Activated gamma-delta T cell treated with anti-CD3 and anti-CD28 coated beads, Interleukin-2, amount 50 U/mL, for 16 hours (primary cell): ENCODE data around the gene ZP4.

Source experiments
- DNase-seq: peaks from one replicate; pipeline ENCODE4 v3.0.0-alpha.2; 2020; ENCODE audit warnings: low read depth

Gene ZP4

DNA sequence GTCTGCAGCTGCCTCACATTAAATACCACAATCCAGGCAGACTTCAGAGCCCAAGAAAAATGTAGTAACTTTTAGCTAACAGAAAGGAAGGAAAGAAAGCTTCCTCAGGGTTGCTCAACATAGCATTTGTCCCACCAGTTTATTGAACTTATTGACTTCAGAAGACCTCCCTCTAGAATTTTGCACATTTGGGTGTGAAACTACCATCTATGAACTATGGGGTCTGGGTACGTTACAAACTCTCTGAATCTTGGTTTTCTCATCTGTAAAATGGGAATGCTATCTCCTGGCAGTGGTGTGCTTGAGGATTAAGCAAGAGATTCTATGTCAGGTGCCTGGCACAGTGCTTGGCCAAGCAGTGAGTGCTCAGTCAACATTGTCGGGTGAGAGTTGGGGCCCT is at the start of gene ZP4:
Gene ZP4 (minus strand): TSS at position 101 of the 400 bp plus-strand sequence. CDS start 287 bp downstream, outside the sequence.
- DNase-seq, result no peak

DNA sequence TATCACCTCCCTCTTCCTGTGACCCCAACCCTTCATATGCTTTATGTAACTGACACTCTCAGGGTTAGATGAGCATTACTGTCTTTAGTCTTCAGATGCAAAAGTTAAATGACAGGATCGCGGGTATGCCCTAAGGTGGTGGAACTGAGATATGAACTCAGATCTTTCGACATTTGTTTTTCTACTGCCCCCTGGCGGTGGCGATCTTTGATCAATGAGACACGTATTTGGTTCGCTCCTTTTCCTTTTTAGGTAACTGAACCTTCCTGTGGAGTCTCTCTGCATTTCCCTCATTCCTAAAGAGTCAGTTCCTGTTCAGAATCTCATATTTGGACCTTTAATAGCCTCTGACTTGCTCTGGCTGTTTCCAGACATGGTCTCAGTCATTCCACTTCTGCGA is 47.8 kb upstream of the ZP4 start:
- DNase-seq, result no peak

DNA sequence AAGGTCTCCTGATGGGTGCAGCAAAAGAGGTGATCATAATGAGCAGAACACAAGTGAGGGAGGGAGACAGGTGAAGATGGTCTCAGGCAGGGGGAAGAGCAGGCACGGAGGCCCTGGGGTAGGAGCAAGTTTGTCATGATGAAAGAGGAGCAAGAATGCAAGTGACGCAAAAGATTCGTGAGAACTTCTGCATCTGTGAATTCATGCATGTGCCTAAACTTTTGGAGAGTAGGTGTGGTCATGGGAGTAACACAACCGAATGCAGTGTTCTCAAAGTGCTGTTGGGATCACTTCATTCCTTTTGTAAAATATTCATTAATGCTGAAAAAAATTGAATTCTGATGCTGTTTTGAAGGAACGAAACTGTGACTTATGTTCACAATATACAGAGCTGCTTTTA is 47.3 kb upstream of the ZP4 start:
- DNase-seq, result no peak

- no peak for DNase-seq
Measured at GRCh38 chr1:237932816-237933215, 42.1 kb upstream of the ZP4 start.

- no peak for DNase-seq
Measured at GRCh38 chr1:237931581-237931980, 40.9 kb upstream of the ZP4 start.

GRCh38 chr1:237927198-237927597 is 36.5 kb upstream of the ZP4 start:
- DNase-seq, result no peak

GRCh38 chr1:237921306-237921705 is 30.6 kb upstream of the ZP4 start:
- DNase-seq, result no peak

DNA sequence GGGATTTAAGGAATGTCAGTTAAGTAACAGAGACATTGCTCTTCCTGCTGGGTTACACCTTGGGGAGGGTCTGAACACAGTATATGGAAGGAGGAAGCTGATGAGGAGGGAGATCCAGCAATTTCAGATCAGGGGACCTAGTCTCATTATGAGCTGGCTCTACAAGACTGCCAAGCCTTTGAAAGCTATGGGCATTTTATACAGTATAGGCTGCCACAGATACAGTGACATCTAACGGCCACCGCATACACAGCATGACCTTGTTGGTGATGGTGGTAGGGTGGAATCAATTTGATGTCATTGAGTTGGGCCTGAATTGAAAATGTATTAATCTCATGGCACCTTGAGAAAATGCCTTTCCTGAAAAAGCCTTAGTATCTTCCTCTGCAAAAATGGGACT is 22.6 kb upstream of the ZP4 start:
- DNase-seq, result no peak

GRCh38 chr1:237911911-237912310 is 21.2 kb upstream of the ZP4 start:
- DNase-seq, result no peak

DNA sequence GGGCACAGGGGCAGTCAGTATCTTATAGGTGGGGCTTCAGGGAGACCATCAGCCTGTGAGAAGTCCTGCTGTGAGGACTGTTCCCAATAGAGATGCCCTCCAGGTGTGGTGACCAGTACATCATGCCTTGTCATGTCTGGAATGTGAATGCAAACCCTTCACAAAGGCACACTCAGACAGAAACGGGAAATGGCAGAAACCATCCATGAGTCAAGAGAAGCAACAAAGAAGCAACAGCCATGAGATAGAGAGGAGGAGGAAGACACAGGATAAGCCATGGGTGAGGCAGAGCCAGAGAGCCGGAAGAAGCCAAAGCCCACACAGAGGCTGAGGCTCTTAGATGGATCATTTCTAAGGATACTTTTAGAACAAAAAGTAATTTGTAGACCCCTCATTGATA is 20.1 kb upstream of the ZP4 start:
- no peak for DNase-seq

DNA sequence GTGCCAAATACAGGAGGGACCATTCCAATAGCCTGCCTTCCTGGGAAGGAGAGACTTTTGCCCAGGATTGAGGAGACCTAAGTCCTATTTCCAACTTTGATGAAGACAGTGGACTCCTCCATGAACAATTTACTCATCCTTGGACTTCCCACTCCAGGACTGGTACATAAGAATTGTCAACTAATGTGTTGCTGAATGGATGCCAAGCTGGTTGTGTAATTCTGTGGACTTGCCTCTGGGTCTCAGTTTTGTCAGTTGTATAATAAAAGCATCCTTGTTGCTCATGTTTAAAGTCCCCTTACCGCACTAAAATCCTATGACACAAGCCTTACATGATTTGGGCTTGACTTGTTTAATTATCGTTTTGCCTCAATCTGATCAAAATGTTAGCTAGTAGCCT is 13.2 kb upstream of the ZP4 start:
- DNase-seq, result no peak

DNA sequence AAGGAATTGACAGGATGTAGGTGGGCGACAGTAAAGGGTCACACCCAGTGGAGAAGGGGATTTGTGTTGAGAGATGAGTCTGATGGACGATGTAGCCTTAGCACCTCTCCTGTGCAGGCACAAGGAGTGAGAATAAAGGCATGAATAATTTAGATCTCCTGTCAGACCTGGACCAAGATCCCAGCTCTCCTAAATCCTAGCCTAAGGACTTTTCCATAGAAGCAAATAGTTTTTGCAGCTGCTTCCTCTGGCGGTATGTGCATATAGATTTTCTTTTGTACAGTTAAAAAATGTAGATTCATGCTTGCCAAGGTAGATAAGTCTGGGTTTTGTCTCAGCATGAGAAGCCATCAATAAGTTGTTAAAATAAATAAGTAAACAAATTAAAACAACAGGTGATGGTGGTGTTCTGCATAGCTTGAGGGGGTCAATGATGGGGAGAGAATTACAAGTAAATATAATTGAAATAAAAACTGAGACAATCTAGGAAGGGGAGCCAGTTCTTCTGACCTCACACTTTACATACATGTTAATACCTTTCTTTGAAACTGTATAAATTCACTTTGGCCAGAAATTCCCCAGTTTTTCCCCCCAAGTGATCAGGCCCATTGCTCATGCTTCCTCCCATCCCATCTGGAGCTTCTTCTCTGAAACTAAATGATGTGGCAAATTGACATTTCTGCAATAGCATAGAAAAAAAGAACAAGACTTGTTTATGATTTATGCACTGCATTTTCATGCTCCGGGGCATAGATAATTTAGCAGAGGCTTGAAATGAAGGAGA is 12.4 kb upstream of the ZP4 start:
- no peak for DNase-seq

- DNase-seq, result no peak
Measured at GRCh38 chr1:237901299-237901934, 10.7 kb upstream of the ZP4 start.

DNA sequence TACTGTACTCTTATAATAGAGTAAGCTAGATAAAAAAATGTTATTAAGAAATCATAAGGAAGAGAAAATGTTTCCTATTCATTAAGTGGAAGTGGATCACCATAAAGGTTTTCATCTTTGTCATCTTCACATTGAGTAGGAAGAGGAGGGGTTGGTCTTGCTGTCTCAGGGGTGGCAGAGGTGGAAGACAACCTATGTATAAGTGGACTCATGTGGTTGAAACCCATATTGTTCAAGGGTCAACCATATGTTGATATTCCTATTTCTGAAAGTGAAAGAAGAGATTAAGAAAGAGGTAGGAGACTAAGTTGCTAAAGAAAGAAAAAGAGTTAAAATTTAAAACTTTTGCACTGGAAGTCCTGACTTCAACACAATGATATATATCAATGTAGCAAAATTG is 4.9 kb upstream of the ZP4 start:
- no peak for DNase-seq

DNA sequence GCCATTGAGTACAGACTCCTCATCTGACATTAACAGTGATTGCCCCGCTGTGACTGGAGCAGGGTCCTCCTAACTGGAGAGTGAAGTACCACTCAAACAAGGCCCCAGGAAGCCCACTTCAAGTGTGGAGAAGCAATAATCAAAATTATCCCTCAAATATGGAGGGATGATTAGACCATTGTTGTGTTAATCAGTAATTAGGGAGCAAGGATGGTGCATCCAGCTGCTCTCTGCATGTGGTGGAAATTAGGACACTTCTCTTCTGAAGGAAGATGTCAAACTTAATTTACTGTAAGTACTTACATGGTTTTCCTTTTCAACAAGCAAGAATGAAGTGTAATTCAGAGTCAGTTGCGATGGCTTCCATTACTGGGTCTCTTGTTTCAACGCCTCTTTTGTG is 3.4 kb upstream of the ZP4 start:
- DNase-seq, result no peak

GRCh38 chr1:237891979-237892378 is 1.3 kb upstream of the ZP4 start:
- DNase-seq, result no peak

GRCh38 chr1:237891266-237891665 is 544 bp upstream of the ZP4 start:
- no peak for DNase-seq

DNA sequence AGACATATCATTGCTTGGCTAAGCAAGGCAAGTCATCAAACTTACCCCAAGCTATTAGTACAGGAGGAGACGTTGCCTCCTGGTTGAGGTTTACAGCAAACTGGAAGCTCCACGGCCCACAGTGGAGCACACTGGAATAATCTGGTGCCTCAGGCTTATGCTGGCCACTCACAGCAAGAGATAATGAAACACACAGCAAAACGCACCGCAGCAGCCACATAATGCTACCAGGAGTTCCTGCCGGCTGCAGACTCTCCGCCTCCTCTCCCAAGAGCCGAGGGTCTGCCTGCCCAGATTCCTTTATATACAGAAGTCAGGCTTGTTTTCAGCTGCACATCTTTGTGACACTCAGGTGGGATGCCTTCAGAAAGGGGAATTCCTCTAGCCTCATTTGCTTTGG is 306 bp downstream of the ZP4 start:
- no peak for DNase-seq

GRCh38 chr1:237888143-237888542 is 2.6 kb downstream of the ZP4 start:
- no peak for DNase-seq

- DNase-seq, result no peak
Measured at GRCh38 chr1:237887542-237887941, 3.2 kb downstream of the ZP4 start.

GRCh38 chr1:237884237-237884636 is 6.5 kb downstream of the ZP4 start:
- no peak for DNase-seq

DNA sequence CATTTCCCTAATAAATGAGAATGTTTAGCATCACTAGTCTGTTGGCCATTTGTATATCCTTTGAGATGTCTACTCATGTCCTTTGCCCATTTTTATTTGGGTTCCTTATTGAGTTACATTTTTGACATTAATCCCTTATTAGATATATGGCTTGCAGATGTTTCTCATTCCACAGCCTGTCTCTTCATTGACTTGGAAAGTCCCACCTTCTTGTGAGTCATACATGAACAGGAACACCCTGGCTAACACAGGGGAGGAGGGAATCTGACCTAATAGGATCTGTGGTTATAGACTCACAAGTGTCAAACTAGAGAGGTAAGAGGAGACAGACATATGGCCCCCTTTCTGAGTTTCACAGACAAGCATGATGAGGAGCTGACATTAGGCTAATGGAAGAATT is 11.5 kb downstream of the ZP4 start:
- no peak for DNase-seq

GRCh38 chr1:237878406-237878805 is 12.3 kb downstream of the ZP4 start:
- no peak for DNase-seq

- DNase-seq, result no peak
Measured at GRCh38 chr1:237877631-237878030, 13.1 kb downstream of the ZP4 start.
